NCI-H1930 (cell line): ENCODE measurements around the gene TNFRSF8.
A peak's percentile ranks its signal among the peaks of the same experiment; 100 is the strongest.

Experiments used
- DNase-seq, 2 experiments: peaks; one replicate each; lab custom pipeline; 2025; lab: John Stamatoyannopoulos, UW

The TNFRSF8 gene

DNA sequence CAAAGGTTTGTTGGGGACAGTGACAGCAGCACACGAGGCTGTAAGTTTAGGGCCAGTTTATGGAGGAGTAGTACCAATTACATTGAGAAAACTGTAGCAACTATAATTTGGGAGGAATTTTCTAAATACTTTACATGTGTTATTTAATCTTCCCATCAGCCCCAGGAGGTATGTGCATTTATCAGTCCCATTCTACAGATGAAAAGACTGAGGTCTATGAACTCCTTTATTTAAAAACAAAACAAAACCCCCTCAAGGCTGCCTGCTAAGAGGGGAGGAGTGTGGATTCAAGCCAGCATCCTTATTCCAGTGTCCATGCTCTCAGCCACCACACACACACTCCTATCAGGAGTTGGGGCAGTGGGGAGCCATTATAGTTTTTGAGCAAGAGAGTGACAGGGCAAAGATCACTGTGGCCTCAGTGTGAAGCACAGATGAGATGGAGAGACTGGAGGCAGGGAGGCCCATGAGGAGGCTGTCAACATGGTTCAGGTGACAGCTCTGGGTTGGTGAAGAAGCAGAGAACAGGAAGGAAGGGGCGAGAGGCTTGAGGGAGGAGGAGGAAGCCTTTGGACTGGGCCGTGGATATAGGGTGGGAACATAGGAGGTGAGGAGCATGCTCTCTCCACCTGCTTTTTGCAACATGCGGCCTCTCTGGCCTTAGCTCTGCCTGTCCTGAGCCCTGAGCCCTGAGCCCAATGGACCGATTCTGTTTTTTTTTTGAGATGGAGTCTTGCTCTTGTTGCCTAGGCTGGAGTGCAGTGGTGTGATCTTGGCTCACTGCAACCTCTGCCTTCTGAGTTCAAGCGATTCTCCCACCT lies 113.4 kb downstream of the TNFRSF8 start:
- no peak for DNase-seq

- no peak for DNase-seq
Measured at GRCh38 chr1:12177156-12177998, 114.3 kb downstream of the TNFRSF8 start.

DNA sequence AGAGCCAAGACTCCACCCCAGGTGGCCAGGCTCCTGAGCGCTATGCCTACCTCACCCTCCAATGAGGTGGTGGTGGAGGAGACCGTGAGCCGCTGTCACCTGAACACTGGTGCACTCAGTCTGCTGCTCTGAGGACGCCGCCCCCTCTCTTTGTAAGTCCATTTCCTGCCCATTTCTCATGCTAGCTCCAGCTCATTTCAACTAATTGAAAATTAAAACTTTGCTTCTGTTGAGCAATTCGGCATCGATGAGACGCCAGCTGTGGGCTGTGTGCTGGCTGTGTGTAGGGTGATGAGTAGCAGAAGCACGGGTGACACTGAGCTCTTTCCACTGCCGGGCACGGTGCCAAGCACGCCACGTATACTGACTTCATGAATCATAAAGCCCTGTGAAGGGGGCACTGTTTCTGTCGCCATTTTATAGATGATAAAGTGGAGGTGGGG lies 114.9 kb downstream of the TNFRSF8 start:
- DNase-seq, result no peak

GRCh38 chr1:12178511-12178910 lies 115.4 kb downstream of the TNFRSF8 start:
- DNase-seq, result no peak

- no peak for DNase-seq
Measured at GRCh38 chr1:12179111-12179519, 116.0 kb downstream of the TNFRSF8 start.

DNA sequence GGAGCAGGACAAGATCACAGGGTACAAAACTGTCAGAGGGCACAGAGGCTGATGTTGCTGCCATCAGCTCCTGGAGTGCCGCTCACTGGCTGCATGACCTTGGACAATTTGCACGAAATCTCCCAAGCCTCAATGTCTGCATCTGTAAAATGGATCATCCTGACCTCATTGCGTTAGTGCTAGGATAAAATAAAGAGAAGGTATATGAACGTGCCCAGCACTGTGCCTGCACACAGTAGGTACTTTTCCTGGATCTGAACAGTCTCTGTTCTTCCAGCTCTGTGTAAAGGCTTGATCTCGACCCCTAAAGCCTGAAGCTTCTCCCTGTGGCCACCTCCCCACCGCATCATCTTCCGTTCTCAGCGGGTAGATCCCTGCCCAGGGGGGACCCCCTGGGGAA lies 116.6 kb downstream of the TNFRSF8 start:
- no peak for DNase-seq

DNA sequence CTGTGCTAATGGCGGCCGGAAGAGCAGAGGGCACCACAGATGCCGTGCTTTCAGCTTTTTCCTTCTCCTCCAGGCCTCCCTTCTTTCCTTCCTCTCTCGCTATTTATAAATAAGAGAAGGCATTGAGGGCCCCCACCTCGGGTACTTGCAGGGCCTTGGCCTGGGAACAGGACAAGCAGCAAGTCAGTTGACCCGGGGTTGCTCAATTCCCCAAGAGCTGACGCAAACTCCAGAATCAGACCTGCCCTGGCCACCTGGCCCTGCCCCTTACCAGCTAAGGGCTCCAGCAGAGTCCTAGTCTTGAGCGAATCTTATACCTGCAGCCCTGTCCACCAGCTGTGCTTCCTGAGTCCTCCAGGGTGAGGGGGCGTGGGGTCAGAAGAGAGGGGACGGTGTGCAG lies 117.2 kb downstream of the TNFRSF8 start:
- no peak for DNase-seq

DNA sequence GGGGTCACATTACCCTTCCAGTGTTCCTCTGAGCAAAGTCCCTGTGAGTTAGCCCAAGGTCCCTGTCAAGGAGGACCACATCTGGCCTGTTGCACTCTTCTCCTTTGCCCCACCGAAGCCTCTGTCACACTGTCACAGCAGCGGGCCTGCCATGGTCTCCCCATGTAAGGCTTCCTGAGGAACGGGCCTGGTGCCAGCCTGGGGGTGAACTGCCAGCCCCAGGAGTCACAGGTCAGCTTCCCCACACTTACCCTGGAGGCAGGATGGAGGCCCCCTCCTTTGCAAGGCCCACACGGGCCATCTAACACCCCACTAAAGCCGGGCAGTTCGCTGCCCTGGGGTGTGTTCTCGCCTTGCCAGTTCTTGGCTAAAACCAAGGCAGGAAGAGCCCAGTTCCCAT lies 117.8 kb downstream of the TNFRSF8 start:
- DNase-seq, result no peak

GRCh38 chr1:12181568-12181967 lies 118.5 kb downstream of the TNFRSF8 start:
- no peak for DNase-seq

- DNase-seq, result no peak
Measured at GRCh38 chr1:12182410-12182984, 119.4 kb downstream of the TNFRSF8 start.

- DNase-seq, result no peak
Measured at GRCh38 chr1:12183095-12183794, 120.1 kb downstream of the TNFRSF8 start.

- no peak for DNase-seq
Measured at GRCh38 chr1:12184008-12184681, 121.0 kb downstream of the TNFRSF8 start.

GRCh38 chr1:12185036-12185917 lies 122.2 kb downstream of the TNFRSF8 start:
- DNase-seq, result no peak

DNA sequence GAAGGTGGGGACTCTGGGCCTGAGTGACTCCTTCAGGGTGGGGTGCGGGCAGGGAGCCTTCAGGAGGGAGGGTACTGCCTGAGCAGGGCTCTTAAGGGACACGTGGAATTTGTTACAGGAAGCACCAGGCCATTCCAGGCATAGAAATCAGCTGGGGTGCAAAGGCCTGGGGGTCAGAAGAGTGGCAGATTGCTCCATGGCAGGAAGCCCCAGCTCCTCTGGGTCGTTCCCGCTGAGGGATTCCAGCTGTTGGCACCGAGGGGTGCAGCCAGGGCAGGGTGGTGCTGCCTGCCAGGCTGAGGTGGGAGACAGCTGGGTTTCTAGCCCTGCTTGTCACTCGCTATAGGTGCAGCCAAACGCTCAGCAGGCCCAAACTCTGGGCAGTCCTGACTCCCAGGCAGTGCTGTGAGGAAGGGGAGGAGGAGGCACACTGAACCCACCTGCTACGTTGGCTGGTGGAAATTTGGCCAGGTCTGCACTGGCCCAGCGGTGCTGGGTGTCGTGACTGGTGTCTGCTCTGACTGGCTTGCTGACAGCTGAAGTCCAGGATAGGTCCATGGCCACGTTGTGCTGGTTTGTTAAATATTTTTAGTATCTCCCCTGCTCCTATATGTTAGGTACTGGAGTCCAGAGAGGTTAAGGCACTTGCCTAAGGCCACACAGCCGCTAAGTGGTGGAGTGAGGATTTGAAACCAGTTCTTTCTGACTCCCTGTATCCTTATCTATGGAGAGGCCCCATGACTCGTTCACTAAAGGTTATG lies 123.0 kb downstream of the TNFRSF8 start:
- DNase-seq, result no peak

DNA sequence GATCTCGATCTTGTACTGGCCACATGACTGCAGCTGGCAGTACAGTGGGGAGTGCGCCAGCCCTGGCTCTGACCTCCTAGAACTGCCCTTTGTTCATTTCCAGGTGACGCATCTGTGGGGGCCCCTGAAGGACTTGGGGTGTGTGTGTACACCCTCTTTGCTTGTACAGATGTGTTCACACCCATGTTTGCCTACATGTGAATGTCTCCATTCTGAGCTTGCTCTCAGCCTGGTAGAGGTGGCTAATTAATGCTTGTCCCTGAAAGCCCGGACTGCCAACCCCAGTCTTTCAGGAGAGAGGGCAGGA lies 123.5 kb downstream of the TNFRSF8 start:
- no peak for DNase-seq

DNA sequence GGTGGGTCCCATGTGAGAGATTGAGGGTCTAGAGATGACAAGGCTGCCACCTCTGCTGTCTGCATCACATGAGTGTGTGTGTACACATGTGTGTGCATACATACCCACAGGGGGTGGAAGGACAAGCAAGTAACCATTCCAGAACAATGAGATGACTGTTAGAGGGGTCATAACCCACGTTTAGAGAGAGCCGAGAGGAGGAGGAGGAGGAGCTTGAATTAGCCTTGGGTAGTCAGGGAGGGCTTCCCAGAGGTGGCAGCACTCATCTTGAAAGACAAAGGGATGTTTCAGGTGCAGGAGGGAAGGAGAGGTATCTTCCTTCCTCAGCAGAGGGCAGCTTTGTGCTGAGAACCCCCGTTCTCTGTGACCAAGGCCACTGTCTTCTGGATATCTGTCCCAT lies 125.0 kb downstream of the TNFRSF8 start:
- DNase-seq, result no peak

GRCh38 chr1:12188657-12189327 lies 125.7 kb downstream of the TNFRSF8 start:
- no peak for DNase-seq

DNA sequence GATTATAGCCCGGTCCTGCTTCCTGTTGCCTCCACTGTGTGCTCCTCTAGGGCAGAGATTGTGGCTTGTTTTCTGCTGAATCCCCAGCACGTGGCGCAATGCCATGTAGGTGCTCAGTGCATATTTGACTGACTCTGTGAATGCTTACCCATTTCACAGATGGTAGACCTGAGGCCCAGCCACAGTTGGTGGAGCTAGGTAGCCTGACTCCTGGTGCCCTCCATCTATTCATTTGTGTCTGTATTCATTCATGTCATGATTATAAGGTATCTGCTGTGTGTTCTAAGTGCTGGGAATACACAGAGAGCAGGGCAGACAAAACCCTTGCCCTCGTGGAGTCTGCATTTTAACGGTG lies 126.2 kb downstream of the TNFRSF8 start:
- no peak for DNase-seq

DNA sequence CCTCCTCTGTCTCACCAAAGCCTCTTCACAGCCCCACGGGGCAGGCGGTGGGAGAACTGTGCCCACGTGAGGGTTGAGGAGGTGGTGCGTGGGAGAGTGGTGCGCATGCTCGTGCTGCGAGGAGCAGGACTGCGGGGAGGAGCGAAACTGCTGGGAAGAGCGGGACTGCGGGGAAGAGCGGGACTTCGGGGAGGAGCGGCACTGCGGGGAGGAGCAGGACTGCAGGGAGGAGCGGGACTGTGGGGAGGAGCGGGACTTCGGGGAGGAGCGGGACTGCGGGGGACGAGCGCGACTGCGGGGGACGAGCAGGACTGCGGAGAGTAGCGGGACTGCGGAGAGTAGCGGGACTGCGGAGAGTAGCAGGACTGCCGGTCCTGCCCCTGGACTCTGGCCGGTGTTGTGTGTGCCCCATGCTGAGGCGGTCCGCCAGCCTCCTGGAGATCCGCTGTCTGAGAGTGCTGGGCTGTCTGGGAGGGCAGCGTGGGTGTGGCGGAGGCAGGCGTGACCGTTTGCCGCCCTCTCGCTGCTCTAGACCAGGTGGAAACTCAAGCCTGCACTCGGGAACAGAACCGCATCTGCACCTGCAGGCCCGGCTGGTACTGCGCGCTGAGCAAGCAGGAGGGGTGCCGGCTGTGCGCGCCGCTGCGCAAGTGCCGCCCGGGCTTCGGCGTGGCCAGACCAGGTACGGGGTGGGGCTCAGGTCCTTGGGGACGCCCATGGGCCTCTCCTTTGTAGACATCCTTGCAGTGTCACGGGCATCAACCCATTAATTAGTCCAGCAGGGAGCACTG lies 128.3 kb downstream of the TNFRSF8 start:
- DNase-seq, result peak in 1 of 2 experiments; percentile 9
